GM19397 (cell line): ENCODE data around the gene KIR2DL4.
"Not testable (repeated sequence)": the region's sequence is repeated elsewhere in the genome, so short reads cannot be mapped to it uniquely, and the experiment has no call there.

ENCODE experiments used
- ATAC-seq: cut with Tn5 transposase; IDR thresholded peaks from one replicate; pipeline ENCODE4 v1.9.1; 2021; ENCODE audit warnings: mild to moderate bottlenecking, moderate library complexity; ENCODE audit not compliant: unreplicated experiment

Gene KIR2DL4

GRCh38 chr19:54804101-54804500 is 691 bp downstream of the KIR2DL4 start:
- ATAC-seq = no peak

- ATAC-seq = no peak
Observed at GRCh38 chr19:54804571-54804970, 1.2 kb downstream of the KIR2DL4 start.

- no peak for ATAC-seq
Observed at GRCh38 chr19:54805665-54806515, 2.5 kb downstream of the KIR2DL4 start.

DNA sequence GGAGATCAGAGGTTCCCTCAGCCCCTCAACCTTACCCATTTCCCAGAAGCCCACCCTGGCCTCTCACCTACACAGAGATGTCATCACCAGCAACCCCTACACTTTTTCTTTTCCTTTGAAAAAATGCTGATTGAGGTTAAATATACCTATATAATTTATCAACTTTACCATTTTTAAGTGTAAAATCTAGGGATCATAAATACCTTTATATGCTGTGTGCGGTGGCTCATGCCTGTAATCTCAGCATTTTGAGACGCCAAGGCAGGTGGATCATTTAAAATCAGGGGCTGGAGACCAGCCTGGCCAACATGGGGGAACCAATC is 3.1 kb downstream of the KIR2DL4 start:
- ATAC-seq = no peak

GRCh38 chr19:54814571-54814970 is 11.2 kb downstream of the KIR2DL4 start:
- ATAC-seq = not testable (repeated sequence)

DNA sequence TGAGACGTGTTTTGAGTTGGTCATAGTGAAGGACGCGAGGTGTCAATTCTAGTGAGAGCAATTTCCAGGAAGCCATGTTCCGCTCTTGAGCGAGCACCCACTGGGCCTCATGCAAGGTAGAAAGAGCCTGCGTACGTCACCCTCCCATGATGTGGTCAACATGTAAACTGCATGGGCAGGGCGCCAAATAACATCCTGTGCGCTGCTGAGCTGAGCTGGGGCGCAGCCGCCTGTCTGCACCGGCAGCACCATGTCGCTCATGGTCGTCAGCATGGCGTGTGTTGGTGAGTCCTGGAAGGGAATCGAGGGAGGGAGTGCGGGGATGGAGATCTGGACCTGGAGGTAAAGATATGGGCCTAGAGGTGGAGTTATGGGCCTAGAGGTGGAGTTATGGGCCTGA is 12.8 kb downstream of the KIR2DL4 start, which contains the start of gene KIR3DL1:
Gene KIR3DL1 (plus strand): TSS at position 218 of the 400 bp plus-strand sequence.
- ATAC-seq = not testable (repeated sequence)

GRCh38 chr19:54817670-54818536 is 14.5 kb downstream of the KIR2DL4 start:
- ATAC-seq = no peak

DNA sequence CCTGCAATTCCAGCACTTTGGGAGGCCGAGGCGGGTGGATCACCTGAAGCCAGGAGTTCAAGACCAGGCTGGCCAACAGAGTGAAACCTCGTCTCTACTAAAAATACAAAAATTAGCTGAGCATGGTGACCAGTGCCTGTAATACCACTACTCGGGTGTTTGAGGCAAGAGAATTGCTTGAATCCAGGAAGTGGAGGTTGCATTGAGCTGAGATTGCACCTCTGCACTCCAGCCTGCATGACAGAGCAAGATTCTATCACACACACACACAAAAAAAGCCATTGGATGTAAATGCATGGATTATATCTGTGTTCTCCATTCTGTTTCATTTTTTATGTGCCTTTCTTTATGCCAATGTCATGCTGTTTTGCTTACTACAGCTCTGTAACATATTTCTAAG is 21.0 kb downstream of the KIR2DL4 start:
- ATAC-seq = not testable (repeated sequence)

DNA sequence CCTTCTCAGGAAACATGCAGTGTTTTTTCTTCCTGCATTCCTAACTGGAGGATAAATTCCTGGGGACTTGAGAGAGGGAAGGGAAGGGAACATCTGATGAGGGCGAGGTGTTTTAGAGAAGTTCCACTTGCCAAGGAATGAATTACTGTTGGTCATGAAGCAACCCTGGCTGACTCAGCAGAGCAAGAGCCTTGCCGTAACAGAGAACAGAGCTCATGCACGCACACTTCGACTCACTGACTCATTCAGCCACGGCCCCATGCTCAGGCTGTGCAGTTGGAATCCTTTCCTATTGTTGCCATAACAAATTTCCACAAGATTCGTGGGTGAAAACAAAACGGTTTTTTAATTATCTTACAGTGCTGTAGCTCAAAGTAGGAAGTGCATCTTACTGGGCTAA is 21.9 kb downstream of the KIR2DL4 start:
- ATAC-seq = not testable (repeated sequence)

DNA sequence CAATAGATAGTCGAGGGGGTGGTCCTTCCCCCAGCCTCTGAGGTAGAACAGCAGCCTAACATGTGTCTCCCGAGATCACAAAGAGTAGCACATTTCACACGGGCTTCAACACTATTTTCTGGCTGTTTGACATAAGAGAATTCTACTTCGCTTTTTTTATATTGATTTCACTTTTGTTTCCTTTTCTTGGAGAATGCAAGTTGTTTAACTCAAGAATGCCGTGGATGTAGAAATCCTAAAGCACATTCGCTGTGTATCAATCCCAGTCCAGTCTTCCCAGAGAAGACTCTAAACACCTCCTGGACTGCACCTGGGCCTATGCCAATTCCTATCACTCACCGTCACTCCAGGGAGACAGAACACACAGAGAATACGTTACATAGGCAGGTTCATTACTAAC is 24.7 kb downstream of the KIR2DL4 start:
- ATAC-seq = not testable (repeated sequence)

DNA sequence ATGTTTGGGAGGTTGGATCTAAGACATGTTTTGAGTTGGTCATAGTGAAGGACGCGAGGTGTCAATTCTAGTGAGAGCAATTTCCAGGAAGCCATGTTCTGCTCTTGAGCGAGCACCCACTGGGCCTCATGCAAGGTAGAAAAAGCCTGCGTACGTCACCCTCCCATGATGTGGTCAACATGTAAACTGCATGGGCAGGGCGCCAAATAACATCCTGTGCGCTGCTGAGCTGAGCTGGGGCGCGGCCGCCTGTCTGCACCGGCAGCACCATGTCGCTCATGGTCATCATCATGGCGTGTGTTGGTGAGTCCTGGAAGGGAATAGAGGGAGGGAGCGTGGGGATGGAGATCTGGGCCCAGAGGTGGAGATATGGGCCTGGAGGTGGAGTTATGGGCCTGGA is 29.1 kb downstream of the KIR2DL4 start, which contains the start of gene KIR2DS4:
Gene KIR2DS4 (plus strand): TSS at position 181 of the 400 bp plus-strand sequence.
- not testable (repeated sequence) for ATAC-seq

GRCh38 chr19:54835126-54835525 is 31.7 kb downstream of the KIR2DL4 start:
- not testable (repeated sequence) for ATAC-seq

DNA sequence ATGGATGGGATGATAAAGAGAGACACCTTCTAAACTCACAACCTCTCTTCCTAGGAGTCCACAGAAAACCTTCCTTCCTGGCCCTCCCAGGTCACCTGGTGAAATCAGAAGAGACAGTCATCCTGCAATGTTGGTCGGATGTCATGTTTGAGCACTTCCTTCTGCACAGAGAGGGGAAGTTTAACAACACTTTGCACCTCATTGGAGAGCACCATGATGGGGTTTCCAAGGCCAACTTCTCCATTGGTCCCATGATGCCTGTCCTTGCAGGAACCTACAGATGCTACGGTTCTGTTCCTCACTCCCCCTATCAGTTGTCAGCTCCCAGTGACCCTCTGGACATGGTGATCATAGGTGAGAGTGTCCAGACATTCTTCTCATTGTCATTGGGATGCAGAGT is 34.1 kb downstream of the KIR2DL4 start:
- ATAC-seq = not testable (repeated sequence)

GRCh38 chr19:54843171-54843570 is 39.8 kb downstream of the KIR2DL4 start:
- not testable (repeated sequence) for ATAC-seq

DNA sequence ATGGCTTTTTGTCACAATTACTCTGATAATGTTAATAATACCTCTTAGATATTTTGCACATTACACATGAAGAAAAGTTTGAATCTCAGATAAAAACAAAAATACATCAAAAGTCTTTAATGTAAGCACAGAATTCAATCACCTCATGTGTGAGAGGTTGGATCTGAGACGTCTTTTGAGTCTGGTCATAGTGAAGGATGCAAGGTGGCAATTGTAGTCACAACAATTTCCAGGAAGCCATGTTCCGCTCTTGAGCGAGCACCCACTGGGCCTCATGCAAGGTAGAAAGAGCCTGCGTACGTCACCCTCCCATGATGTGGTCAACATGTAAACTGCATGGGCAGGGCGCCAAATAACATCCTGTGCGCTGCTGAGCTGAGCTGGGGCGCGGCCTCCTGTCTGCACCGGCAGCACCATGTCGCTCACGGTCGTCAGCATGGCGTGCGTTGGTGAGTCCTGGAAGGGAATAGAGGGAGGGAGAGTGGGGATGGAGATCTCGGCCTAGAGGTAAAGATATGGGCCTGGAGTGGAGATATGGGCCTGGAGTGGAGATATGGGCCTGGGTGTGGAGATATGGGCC is 46.7 kb downstream of the KIR2DL4 start, which contains the start of gene KIR3DL2:
Gene KIR3DL2 (plus strand): TSS at position 383 of the 580 bp plus-strand sequence. CDS start 33 bp downstream, at position 416.
- ATAC-seq = not testable (repeated sequence)

DNA sequence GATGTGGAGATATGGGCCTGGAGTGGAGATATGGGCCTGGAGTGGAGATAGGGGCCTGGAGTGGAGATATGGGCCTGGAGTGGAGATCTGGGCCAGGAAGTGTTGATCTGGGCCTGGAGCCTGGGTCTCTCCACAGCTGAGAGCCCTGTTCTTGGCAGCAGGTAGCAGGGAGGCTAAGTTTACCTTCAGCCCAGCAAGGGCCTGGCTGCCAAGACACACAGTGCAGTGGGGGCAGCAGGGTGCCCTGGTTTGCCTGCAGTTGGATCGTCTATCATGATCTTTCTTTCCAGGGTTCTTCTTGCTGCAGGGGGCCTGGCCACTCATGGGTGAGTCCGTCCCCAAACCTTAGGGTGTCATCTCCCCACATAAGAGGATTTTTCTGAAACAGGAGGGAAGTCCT is 47.5 kb downstream of the KIR2DL4 start:
- ATAC-seq = no peak

DNA sequence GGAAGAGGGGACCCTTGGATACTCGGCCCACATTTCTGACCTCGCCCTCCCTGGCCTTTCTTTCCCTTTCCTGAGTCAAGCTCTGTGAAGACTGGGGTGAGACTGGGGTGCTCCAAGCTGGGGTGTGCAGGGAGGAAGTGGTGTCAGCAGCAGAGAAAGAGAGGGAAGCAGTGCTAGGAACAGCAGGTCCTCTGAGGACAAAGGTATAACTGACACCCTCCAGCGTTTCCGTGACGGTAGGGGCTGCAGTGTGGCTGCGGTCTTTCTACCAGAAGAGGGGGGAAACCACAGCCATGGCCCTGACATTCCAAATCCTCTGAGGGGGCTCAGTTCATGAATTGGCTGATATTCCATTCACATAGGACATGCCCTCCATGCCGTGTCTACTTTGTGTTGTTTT is 47.9 kb downstream of the KIR2DL4 start:
- ATAC-seq = no peak

- ATAC-seq = not testable (repeated sequence)
Observed at GRCh38 chr19:54855241-54855640, 51.8 kb downstream of the KIR2DL4 start.

DNA sequence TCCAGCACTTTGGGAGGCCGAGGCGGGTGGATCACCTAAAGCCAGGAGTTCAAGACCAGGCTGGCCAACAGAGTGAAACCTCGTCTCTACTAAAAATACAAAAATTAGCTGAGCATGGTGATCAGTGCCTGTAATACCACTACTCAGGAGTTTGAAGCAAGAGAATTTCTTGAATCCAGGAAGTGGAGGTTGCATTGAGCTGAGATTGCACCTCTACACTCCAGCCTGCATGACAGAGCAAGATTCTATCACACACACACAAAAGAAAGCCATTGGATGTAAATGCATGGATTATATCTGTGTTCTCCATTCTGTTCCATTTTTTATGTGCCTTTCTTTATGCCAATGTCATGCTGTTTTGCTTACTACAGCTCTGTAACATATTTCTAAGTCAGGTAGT is 55.1 kb downstream of the KIR2DL4 start:
- ATAC-seq = not testable (repeated sequence)

DNA sequence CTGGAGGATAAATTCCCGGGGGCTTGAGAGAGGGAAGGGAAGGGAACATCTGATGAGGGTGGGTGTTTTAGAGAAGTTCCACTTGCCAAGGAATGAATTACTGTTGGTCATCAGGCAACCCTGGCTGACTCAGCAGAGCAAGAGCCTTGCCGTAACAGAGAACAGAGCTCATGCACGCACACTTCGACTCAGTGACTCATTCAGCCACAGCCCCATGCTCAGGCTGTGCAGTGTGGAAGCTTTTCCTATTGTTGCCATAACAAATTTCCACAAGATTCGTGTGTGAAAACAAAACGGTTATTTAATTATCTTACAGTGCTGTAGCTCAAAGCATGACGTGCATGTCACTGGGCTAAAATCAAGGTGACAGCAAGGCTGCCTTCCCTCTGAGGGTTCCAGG is 56.0 kb downstream of the KIR2DL4 start:
- ATAC-seq = not testable (repeated sequence)

DNA sequence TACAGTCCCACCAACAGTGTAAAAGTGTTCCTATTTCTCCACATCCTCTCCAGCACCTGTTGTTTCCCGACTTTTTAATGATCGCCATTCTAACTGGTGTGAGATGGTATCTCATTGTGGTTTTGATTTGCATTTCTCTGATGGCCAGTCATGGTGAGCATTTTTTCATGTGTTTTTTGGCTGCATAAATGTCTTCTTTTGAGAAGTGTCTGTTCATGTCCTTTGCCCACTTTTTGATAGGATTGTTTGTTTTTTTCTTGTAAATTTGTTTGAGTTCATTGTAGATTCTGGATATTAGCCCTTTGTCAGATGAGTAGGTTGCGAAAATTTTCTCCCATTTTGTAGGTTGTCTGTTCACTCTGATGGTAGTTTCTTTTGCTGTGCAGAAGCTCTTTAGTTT is 60.0 kb downstream of the KIR2DL4 start:
- ATAC-seq = not testable (repeated sequence)
